HG03095 (cell line): ENCODE results near the gene NFIA.

Source experiments
- ATAC-seq: cut with Tn5 transposase; IDR thresholded peaks from one replicate; pipeline ENCODE4 v1.9.1; 2021; ENCODE audit warnings: moderate library complexity; ENCODE audit not compliant: unreplicated experiment

The NFIA gene

GRCh38 chr1:61207416-61207815 is 125.1 kb downstream of the NFIA start:
- no peak for ATAC-seq

- no peak for ATAC-seq
Observed at GRCh38 chr1:61208172-61208571, 125.8 kb downstream of the NFIA start.

- ATAC-seq = no peak
Observed at GRCh38 chr1:61208831-61209230, 126.5 kb downstream of the NFIA start.

GRCh38 chr1:61210435-61211154 is 128.2 kb downstream of the NFIA start:
- ATAC-seq = no peak

- ATAC-seq = no peak
Observed at GRCh38 chr1:61213245-61214011, 131.1 kb downstream of the NFIA start.

GRCh38 chr1:61215119-61215518 is 132.8 kb downstream of the NFIA start:
- no peak for ATAC-seq

- no peak for ATAC-seq
Observed at GRCh38 chr1:61215676-61216289, 133.4 kb downstream of the NFIA start.

GRCh38 chr1:61220536-61220935 is 138.2 kb downstream of the NFIA start:
- ATAC-seq = no peak

- no peak for ATAC-seq
Observed at GRCh38 chr1:61221642-61222041, 139.3 kb downstream of the NFIA start.

- ATAC-seq = no peak
Observed at GRCh38 chr1:61222240-61222639, 139.9 kb downstream of the NFIA start.

GRCh38 chr1:61223140-61223539 is 140.8 kb downstream of the NFIA start:
- ATAC-seq = no peak

GRCh38 chr1:61224609-61225008 is 142.2 kb downstream of the NFIA start:
- ATAC-seq = no peak

- ATAC-seq = no peak
Observed at GRCh38 chr1:61225478-61225877, 143.1 kb downstream of the NFIA start.

- ATAC-seq = no peak
Observed at GRCh38 chr1:61226791-61227567, 144.6 kb downstream of the NFIA start.

GRCh38 chr1:61227857-61228550 is 145.6 kb downstream of the NFIA start:
- ATAC-seq = no peak

GRCh38 chr1:61230523-61230922 is 148.2 kb downstream of the NFIA start:
- no peak for ATAC-seq

- ATAC-seq = no peak
Observed at GRCh38 chr1:61231795-61232194, 149.4 kb downstream of the NFIA start.

GRCh38 chr1:61233121-61233660 is 150.8 kb downstream of the NFIA start:
- ATAC-seq = no peak

GRCh38 chr1:61234587-61234919 is 152.2 kb downstream of the NFIA start:
- ATAC-seq = no peak

- no peak for ATAC-seq
Observed at GRCh38 chr1:61237147-61237546, 154.8 kb downstream of the NFIA start.
